GM18505 (cell line): ENCODE data around the gene MCM9.
A peak's percentile ranks its signal among the peaks of the same experiment; 100 is the strongest.

Experiments
- ATAC-seq: cut with Tn5 transposase; IDR thresholded peaks from one replicate; pipeline ENCODE4 v1.9.1; 2021; ENCODE audit not compliant: unreplicated experiment
- POLR2A ChIP-seq: IDR thresholded peaks from 4 replicates; pipeline ENCODE4 v1.6.1; 2011; ENCODE audit warnings: borderline replicate concordance; ENCODE audit not compliant: insufficient read depth, insufficient read length; ENCODE audit errors: extremely low read depth

MCM9 gene

GRCh38 chr6:118859517-118860064, 75.4 kb downstream of the MCM9 start:
- no peak for TF ChIP-seq POLR2A
- peak; percentile 54 for ATAC-seq

DNA sequence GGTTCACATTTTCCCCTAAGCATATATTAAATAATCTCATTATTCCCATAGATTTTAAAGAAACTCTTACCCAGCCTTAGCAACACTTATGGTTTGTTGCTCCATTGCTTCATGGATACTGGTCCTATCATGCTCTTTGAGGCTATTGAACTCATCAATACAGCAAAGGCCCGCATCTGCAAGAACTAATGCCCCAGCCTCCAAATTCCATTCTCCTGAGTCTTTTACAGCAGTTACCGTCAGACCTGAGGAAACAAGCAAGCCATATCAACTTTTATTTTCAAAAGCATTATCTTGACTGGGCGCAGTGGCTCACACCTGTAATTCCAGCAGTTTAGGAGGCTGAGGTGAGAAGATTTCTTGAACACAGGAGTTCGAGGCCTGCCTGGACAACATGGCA, 78.7 kb downstream of the MCM9 start:
- no peak for TF ChIP-seq POLR2A
- ATAC-seq, result no peak

- no peak for TF ChIP-seq POLR2A
- ATAC-seq, result no peak
Observed at GRCh38 chr6:118853408-118853807, 81.6 kb downstream of the MCM9 start.

- peak; percentile 46 for ATAC-seq
- TF ChIP-seq POLR2A, result no peak
Observed at GRCh38 chr6:118844915-118845314, 90.0 kb downstream of the MCM9 start.

DNA sequence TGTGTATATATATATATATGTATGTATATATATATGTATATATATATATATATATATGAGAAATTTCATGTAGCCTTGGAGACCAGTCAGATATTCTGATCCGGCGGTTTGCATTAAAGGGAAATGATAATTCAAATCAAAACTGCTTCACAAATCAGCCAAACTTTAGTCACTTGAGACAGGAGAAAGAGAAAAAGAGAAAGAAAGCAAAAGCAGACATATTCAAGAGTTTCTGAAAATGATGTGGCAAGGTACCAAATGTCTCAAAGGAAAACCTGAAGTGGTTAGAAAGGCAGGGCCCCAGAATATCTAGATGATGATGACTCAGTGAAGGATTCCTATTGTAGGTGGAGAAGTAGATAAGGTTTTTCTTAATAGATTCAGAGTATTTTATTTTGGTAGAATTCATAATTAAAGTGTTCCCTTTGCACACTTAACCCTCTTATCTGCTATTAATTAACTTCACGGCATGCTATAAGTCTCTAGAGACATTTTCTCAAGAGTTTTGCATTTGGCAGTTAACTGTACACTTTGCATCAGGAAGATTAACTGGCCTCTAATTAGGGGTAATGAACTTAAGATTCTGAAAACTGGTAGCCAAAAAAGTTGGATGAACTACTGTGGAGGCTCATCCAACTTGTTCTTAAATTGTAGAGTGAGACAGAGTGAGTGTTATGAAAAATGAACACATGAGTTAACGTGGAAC, 91.1 kb downstream of the MCM9 start:
- no peak for TF ChIP-seq POLR2A
- ATAC-seq, result peak; percentile 72

GRCh38 chr6:118830691-118831090, 104.3 kb downstream of the MCM9 start:
- ATAC-seq, result no peak
- no peak for TF ChIP-seq POLR2A

DNA sequence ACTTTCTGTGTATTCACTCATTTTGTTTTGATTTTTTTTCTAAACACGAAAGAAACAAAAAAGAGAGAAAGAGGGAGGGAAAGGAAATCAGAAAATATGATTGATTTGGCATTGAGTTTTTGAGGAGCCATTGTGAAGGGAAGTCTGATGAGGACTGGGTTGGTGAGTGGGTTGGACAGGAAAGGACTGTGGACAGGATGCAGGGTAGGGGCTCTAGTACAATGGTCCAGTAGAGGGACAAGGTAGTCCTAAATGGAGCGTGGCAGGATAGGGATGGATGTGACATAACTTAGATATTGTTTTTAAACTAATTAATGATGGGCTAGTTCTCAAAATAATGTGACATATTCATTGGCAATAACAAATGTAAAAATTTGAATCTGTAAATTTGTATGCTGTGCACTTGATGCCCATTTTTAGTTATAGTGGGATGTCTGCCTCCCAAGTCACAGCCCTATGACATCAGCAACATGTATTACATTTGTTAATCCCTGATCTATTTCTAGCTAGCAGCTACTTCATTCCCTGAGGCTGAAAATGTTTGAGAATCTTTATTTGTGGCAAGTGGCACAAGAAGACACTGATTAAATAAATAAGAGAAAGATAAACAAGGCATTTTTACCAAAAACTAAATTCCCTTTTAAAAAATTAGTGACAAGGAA, 105.0 kb downstream of the MCM9 start:
- no peak for ATAC-seq

DNA sequence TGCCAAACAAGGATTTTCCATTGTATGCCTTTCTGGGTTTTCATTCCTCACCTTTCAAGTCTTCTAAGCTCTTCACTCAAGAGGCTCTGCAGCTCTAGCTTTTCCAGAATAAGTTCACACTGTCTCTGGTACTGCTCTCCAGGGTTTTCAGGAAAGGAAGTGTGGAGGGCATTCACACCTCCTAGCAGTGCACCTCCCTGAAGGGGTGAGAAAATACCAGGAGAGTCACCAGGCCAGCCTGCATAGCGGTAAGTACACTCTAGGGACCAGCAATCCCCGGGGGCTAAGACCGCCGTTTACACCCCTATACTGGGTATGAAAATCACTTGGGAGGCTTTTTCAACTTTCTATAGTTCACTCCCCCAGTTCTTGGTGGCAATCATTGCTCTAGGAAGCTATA, 108.9 kb downstream of the MCM9 start:
- no peak for ATAC-seq

More for the DNA sequence above, 105.0 kb downstream of the MCM9 start:
- no peak for TF ChIP-seq POLR2A

DNA sequence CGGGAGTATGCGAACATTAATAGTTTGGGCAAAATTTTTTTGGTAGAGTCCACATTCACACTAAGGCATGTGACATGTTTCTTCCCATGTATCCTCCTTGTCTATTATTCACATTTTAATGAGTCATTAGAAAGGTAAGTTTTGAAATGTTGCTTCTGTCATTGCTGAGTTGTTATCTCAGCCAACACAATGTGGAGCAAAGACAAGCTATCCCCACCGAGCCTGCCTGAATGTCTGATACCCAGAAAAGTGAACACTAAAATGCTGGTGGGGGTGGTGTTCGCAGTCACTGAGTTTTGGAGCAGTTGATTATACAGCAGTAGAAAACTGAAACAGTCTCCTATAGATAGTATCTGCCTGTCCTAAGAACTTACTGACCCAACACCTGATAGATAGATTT, 109.3 kb downstream of the MCM9 start:
- no peak for ATAC-seq
- no peak for TF ChIP-seq POLR2A

More for the DNA sequence above, 108.9 kb downstream of the MCM9 start:
- TF ChIP-seq POLR2A, result no peak

- no peak for TF ChIP-seq POLR2A
- ATAC-seq, result no peak
Observed at GRCh38 chr6:118815495-118815894, 119.5 kb downstream of the MCM9 start.

DNA sequence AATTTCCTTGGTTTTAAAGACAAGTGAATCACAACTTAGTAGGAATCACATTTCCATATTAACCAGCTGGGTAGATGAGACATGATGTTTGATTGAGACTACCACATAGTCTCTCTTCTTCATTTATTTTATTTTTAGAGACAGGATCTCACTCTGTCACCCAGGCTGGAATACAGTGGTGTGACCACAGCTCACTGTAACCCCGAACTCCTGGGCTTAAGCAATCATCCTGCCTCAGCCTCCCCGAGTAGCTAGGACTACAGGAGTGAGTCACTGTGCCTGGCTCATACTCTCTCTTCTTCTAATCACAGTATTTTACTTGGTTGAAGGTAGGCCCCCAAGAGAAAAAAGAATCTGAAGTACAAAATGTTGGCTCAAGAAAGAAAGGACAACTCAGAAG, 121.2 kb downstream of the MCM9 start:
- no peak for TF ChIP-seq POLR2A
- ATAC-seq, result no peak

DNA sequence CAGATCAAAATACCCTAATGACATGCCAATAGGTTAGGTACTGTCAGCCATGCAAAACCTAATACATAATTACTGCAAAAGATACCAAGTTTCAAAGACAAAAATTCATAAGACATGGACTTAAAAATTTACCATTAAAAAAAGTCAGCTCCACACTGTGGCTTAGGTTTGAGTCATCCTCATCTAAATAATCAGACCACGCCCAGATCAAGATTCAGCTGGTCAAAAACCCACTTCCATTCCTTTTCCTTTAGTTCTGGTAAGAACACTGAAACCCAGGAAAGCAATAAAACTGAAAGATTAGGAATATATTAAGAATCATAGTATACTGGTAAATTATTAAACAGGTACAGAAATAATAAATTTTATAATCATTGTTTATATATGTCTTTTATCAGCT, 122.0 kb downstream of the MCM9 start:
- no peak for TF ChIP-seq POLR2A
- ATAC-seq, result no peak

- no peak for TF ChIP-seq POLR2A
- peak; percentile 88 for ATAC-seq
Observed at GRCh38 chr6:118810420-118811027, 124.4 kb downstream of the MCM9 start.
